ENCODE measurements around the gene TWF1.
"Not testable (repeated sequence)": the region's sequence is repeated elsewhere in the genome, so short reads cannot be mapped to it uniquely, and the experiment has no call there.

TWF1 gene

DNA sequence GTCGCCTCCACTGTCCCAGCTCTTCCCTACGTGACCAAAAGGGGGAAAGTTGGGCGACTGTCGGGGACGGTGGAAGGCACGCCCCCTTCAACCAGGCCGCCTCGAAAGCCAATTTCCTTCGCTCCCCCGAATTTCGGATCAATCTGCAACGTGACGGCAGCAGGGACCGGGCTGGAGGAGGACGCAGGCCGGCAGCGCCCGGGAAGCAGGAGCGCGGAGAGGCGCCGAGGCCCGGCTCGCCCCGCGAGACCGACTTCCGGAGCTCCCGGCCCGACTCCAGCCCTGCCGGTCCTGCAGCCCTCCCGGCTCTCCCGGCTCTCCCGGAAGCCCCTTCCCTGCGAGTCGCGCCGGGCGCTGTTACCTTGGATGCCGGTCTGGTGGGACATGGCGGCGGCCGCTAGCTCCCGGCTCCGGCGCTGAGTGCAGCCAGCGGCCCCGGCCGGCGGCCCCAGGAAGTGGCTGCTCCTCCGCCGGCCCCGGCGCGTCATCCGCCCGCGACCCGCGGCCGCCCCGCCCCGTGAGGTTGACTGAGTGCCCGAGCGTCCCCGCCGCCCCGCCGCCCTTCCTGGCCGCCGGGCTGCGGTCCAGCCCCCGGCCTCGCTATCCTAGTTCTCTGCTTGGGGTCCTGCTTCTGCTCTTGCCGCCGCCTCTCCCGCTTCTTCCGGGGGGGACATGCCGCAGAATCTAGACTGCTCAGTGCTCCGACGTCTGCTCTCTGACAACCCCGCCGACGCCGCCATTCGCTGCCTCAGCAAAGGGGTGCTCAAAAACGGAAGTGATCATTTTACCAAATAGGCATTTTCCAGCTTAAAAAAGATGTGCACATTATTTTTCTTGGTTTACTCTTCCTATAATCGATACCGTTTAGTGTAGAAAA is at the start of gene TWF1:
TWF1 (minus strand) TSS at position 458 of the 877 bp plus-strand sequence; CDS start at position 386, 72 bp downstream.
- peak; percentile 93 for DNase-seq (ENCODE audit: low read depth)
- Histone ChIP-seq H3K4me3 (ENCODE audit: low read length) (peak within 1 kb of the TSS; percentile 98), H3K4me1 (ENCODE audit: control insufficient read depth, insufficient read depth, low read length) (peaks cover 34% of the 10 kb centered on the region), H3K27me3 (replicated peaks; ENCODE audit: control insufficient read depth, insufficient read depth, low read length) (no peaks in the 10 kb centered on the region), H3K9ac (ENCODE audit: low read length) (peak within 1 kb of the TSS; percentile 97), H3K9me3 (ENCODE audit: control insufficient read depth, low read length) (no peaks in the 10 kb centered on the region), H3K36me3 (ENCODE audit: control insufficient read depth, insufficient read depth, low read length, severe bottlenecking) (peaks cover 28% of the 10 kb centered on the region)

DNA sequence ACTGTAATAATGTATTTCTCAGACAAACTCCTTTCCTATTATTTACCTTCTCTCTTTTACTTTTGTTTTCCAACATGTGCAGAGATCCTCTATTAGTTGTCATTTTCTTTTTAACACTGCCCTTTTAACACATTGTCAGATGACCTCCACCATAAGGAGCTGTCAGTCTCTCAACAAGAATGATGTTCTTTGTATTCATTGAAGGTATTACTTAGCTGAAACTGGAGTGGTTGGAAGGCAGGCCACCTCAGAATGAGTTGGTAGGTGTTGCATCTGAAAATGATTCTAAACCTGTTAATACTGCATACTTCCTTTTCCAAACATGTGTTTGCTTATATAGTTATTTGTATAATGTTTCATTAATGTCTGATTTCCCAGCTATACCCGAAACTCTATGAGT is 46.6 kb upstream of the TWF1 start:
- Histone ChIP-seq H3K4me3 (ENCODE audit: low read length) (no peak overlapping the region), H3K27me3 (replicated peaks; ENCODE audit: control insufficient read depth, insufficient read depth, low read length) (no peaks in the 10 kb centered on the region), H3K36me3 (ENCODE audit: control insufficient read depth, insufficient read depth, low read length, severe bottlenecking) (no peaks in the 10 kb centered on the region), H3K4me1 (ENCODE audit: control insufficient read depth, insufficient read depth, low read length) (no peaks in the 10 kb centered on the region), H3K9me3 (ENCODE audit: control insufficient read depth, low read length) (no peaks in the 10 kb centered on the region), H3K9ac (ENCODE audit: low read length) (no peak overlapping the region)
- no peak for DNase-seq (ENCODE audit: low read depth)

GRCh38 chr12:43848786-43849185 is 42.7 kb upstream of the TWF1 start:
- no peaks in the 10 kb centered on the region for H3K4me1 ChIP-seq (ENCODE audit: control insufficient read depth, insufficient read depth, low read length)
- H3K9me3 ChIP-seq (ENCODE audit: control insufficient read depth, low read length): no peaks in the 10 kb centered on the region
- no peaks in the 10 kb centered on the region for H3K27me3 ChIP-seq (replicated peaks; ENCODE audit: control insufficient read depth, insufficient read depth, low read length)
- H3K36me3 ChIP-seq (ENCODE audit: control insufficient read depth, insufficient read depth, low read length, severe bottlenecking): no peaks in the 10 kb centered on the region
- H3K9ac ChIP-seq (ENCODE audit: low read length): no peak overlapping the region
- DNase-seq (ENCODE audit: low read depth): no peak
- H3K4me3 ChIP-seq (ENCODE audit: low read length): no peak overlapping the region

GRCh38 chr12:43848226-43848507 is 42.0 kb upstream of the TWF1 start:
- Histone ChIP-seq H3K9ac (ENCODE audit: low read length) (no peak overlapping the region), H3K9me3 (ENCODE audit: control insufficient read depth, low read length) (no peaks in the 10 kb centered on the region), H3K4me1 (ENCODE audit: control insufficient read depth, insufficient read depth, low read length) (no peaks in the 10 kb centered on the region), H3K27me3 (replicated peaks; ENCODE audit: control insufficient read depth, insufficient read depth, low read length) (no peaks in the 10 kb centered on the region), H3K4me3 (ENCODE audit: low read length) (no peak overlapping the region), H3K36me3 (ENCODE audit: control insufficient read depth, insufficient read depth, low read length, severe bottlenecking) (no peaks in the 10 kb centered on the region)
- DNase-seq (ENCODE audit: low read depth): no peak

DNA sequence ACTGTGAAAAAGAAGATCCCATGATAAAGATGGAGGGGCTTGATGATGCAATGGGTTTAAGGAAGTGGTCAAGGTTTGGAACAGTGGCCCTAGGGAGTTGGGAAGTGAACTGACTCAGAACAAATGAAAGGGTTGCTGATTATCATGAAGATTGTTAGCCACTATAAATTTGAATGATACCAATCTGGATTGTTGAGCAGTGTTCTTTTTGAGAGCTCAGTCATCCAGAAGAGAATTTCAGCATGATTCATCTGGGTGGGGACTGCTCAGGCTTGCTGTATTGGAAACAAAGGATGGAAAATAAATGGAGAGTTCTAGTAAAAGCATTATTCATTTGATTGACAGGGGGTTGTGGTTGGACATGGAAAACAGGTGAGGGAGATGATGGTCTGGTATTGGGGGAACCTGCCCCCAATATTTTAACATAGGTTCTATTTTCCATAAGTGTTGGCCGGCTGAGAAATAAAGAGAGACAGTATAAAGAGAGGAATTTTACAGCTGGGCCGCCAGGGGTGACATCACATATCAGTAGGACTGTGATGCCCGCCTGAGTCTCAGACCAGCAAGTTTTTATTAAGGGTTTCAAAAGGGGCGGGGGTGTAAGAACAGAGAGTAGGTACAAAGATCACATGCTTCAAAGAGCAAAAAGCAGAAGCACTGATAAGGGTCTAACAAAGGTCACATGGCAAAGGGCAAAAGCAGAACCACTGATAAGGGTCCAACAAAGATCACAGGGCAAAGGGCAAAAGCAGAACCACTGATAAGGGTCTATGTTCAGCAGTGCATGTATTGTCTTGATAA is 41.5 kb upstream of the TWF1 start:
- H3K4me3 ChIP-seq (ENCODE audit: low read length); H3K4me1 ChIP-seq (ENCODE audit: control insufficient read depth, insufficient read depth, low read length); H3K9me3 ChIP-seq (ENCODE audit: control insufficient read depth, low read length); H3K27me3 ChIP-seq (replicated peaks; ENCODE audit: control insufficient read depth, insufficient read depth, low read length); H3K36me3 ChIP-seq (ENCODE audit: control insufficient read depth, insufficient read depth, low read length, severe bottlenecking); H3K9ac ChIP-seq (ENCODE audit: low read length): not testable (repeated sequence)
- peak; percentile 72 for DNase-seq (ENCODE audit: low read depth)

DNA sequence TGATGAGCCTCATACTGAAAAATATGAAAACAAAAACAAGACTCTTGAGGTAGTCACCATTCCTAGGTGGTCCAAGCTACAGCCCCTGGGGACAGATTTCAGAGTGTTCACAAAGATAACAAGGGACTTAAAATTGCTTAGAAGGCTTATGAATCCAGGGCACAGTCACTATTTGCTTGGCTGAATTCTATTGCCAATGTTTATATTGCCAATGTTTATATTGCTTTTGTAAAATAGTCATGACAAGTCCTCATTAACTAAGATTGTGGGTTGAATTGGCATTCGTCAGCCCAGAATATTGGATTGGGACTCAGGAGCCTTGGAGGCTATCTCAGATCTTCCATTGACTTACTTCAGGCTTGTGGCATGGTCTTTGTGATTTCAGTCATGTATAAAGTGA is 36.1 kb upstream of the TWF1 start:
- no peak overlapping the region for H3K9ac ChIP-seq (ENCODE audit: low read length)
- no peaks in the 10 kb centered on the region for H3K27me3 ChIP-seq (replicated peaks; ENCODE audit: control insufficient read depth, insufficient read depth, low read length)
- no peaks in the 10 kb centered on the region for H3K9me3 ChIP-seq (ENCODE audit: control insufficient read depth, low read length)
- no peaks in the 10 kb centered on the region for H3K4me1 ChIP-seq (ENCODE audit: control insufficient read depth, insufficient read depth, low read length)
- DNase-seq (ENCODE audit: low read depth): no peak
- H3K4me3 ChIP-seq (ENCODE audit: low read length): no peak overlapping the region
- H3K36me3 ChIP-seq (ENCODE audit: control insufficient read depth, insufficient read depth, low read length, severe bottlenecking): no peaks in the 10 kb centered on the region

- no peaks in the 10 kb centered on the region for H3K36me3 ChIP-seq (ENCODE audit: control insufficient read depth, insufficient read depth, low read length, severe bottlenecking)
- no peaks in the 10 kb centered on the region for H3K9me3 ChIP-seq (ENCODE audit: control insufficient read depth, low read length)
- H3K4me3 ChIP-seq (ENCODE audit: low read length): no peak overlapping the region
- peak; percentile 63 for DNase-seq (ENCODE audit: low read depth)
- H3K4me1 ChIP-seq (ENCODE audit: control insufficient read depth, insufficient read depth, low read length): peaks cover 7% of the 10 kb centered on the region
- H3K27me3 ChIP-seq (replicated peaks; ENCODE audit: control insufficient read depth, insufficient read depth, low read length): no peaks in the 10 kb centered on the region
- H3K9ac ChIP-seq (ENCODE audit: low read length): no peak overlapping the region
Observed at GRCh38 chr12:43841253-43841652, 35.1 kb upstream of the TWF1 start.

- no peak for DNase-seq (ENCODE audit: low read depth)
- Histone ChIP-seq H3K9ac (ENCODE audit: low read length) (no peak overlapping the region), H3K4me3 (ENCODE audit: low read length) (no peak overlapping the region), H3K36me3 (ENCODE audit: control insufficient read depth, insufficient read depth, low read length, severe bottlenecking) (no peaks in the 10 kb centered on the region), H3K9me3 (ENCODE audit: control insufficient read depth, low read length) (no peaks in the 10 kb centered on the region), H3K4me1 (ENCODE audit: control insufficient read depth, insufficient read depth, low read length) (peaks cover 8% of the 10 kb centered on the region), H3K27me3 (replicated peaks; ENCODE audit: control insufficient read depth, insufficient read depth, low read length) (no peaks in the 10 kb centered on the region)
Observed at GRCh38 chr12:43840338-43840737, 34.2 kb upstream of the TWF1 start.

DNA sequence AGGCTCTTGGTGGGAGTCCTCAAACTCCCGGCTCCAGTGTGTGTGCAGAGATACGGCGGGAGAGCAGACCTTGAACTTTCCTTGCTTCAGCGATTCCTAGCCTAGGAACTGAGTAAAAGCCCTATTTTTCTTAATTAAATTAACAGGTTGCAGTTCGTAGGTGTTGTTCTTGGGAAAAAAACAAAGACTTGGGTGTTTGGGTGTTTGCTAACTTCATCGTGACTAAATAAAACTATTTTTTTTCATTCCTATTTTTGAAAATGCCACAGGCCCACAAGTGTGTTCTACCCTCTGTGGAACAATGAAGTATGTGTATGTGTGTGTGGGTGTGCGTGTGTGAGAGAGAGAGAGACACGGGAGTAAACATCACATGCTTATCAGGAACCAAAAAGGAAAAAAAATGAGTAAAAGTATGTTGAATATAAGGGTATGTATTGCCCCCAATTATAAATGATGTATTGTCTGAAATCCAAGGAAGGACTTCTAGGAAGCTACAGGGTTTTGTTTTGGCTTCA is 30.4 kb upstream of the TWF1 start:
- peak overlapping the region; percentile 95 for H3K4me3 ChIP-seq (ENCODE audit: low read length)
- H3K9me3 ChIP-seq (ENCODE audit: control insufficient read depth, low read length): no peaks in the 10 kb centered on the region
- no peaks in the 10 kb centered on the region for H3K36me3 ChIP-seq (ENCODE audit: control insufficient read depth, insufficient read depth, low read length, severe bottlenecking)
- peak overlapping the region; percentile 95 for H3K9ac ChIP-seq (ENCODE audit: low read length)
- H3K4me1 ChIP-seq (ENCODE audit: control insufficient read depth, insufficient read depth, low read length): peaks cover 13% of the 10 kb centered on the region
- peak; percentile 61 for DNase-seq (ENCODE audit: low read depth)
- no peaks in the 10 kb centered on the region for H3K27me3 ChIP-seq (replicated peaks; ENCODE audit: control insufficient read depth, insufficient read depth, low read length)

DNA sequence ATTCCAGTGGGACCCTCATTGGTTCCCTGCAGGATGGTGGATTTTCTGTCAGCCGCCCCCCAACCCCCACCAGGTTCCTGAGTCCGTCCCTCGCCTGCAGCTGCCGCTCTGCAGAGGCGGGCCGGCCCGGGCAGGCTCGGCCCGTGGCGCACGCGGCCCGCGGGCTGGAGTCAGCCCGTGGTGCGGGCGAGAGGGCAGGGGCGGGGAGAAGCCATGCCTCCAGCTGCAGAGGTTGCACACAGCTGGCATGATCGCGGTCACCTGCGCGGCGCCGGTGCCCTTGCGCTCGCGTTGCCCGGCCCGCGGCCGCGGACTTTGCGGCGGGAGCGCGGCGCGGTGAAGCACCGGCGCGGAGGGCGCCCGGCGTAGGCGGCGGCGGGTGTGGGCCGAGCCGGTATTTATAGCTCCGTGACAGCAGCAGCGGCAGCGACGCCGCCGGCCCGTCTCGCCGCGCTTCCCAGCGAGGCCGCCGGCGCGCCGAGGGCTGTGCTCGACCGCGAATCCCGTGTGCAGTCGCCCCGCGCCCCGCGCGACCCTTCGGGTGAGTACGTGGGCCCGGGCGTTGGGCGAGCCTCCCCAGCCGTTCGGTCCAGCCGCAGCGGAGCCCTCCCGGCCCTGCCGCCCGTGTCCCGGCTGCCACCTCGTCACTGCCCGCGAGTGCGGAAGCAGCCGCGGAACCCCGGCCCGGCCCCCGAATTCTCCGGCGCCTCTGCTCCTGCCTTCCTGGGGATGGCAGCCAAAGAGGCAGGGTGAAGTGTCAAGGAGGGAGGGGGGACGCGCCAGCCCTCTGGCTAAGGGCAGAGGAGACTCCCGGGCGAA is 29.7 kb upstream of the TWF1 start, which contains the start of gene TMEM117:
TMEM117 (plus strand) TSS at position 426 of the 819 bp plus-strand sequence.
- Histone ChIP-seq H3K4me1 (ENCODE audit: control insufficient read depth, insufficient read depth, low read length) (peaks cover 13% of the 10 kb centered on the region), H3K4me3 (ENCODE audit: low read length) (peak within 1 kb of the TSS; percentile 95), H3K36me3 (ENCODE audit: control insufficient read depth, insufficient read depth, low read length, severe bottlenecking) (no peaks in the 10 kb centered on the region), H3K9ac (ENCODE audit: low read length) (peak within 1 kb of the TSS; percentile 95), H3K9me3 (ENCODE audit: control insufficient read depth, low read length) (no peaks in the 10 kb centered on the region), H3K27me3 (replicated peaks; ENCODE audit: control insufficient read depth, insufficient read depth, low read length) (no peaks in the 10 kb centered on the region)
- peak; percentile 78 for DNase-seq (ENCODE audit: low read depth)

DNA sequence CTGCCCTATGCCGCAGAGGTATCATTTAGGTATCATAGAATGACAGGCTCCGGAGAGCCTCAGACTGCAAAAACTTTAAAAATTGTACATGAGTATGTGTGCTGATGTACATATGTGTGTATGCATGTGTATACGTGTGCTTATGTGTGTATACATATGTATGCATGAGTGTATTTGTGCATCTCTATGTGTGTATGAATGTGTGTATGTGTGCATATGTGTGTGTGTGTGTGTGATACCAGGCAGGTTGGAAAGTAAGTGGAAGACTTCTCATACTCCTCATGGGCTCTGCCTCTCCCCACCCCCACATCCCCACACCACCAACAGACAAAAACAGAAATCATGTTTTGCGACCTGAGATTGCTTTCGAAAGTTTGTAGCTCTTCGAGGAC is 29.1 kb upstream of the TWF1 start:
- H3K9ac ChIP-seq (ENCODE audit: low read length): peak overlapping the region; percentile 95
- no peaks in the 10 kb centered on the region for H3K27me3 ChIP-seq (replicated peaks; ENCODE audit: control insufficient read depth, insufficient read depth, low read length)
- peaks cover 13% of the 10 kb centered on the region for H3K4me1 ChIP-seq (ENCODE audit: control insufficient read depth, insufficient read depth, low read length)
- no peaks in the 10 kb centered on the region for H3K9me3 ChIP-seq (ENCODE audit: control insufficient read depth, low read length)
- H3K36me3 ChIP-seq (ENCODE audit: control insufficient read depth, insufficient read depth, low read length, severe bottlenecking): no peaks in the 10 kb centered on the region
- no peak for DNase-seq (ENCODE audit: low read depth)
- peak overlapping the region; percentile 95 for H3K4me3 ChIP-seq (ENCODE audit: low read length)

Measured in adipocyte (in vitro differentiated cells).